ENCODE measurements around the gene SYNPO.
A peak's percentile ranks its signal among the peaks of the same experiment; 100 is the strongest.

Gene SYNPO

GRCh38 chr5:150593996-150594395 is 46.5 kb upstream of the SYNPO start:
- peaks cover 20% of the 10 kb centered on the region for H3K79me2 ChIP-seq (ENCODE audit: control insufficient read depth, insufficient read depth, low read length, poor library complexity)
- H3K18ac ChIP-seq (ENCODE audit: low read length), result peak overlapping the region; percentile 43
- peak overlapping the region; percentile 99 for H4K91ac ChIP-seq (ENCODE audit: low read depth, low read length)
- peak overlapping the region; percentile 98 for H2BK12ac ChIP-seq (ENCODE audit: low read length)
- H4K12ac ChIP-seq (ENCODE audit: low read depth, low read length), result no peak overlapping the region
- H3K27me3 ChIP-seq (ENCODE audit: insufficient read depth, low read length), result no peaks in the 10 kb centered on the region
- H3K4ac ChIP-seq (ENCODE audit: low read depth, low read length), result peak overlapping the region; percentile 61
- no peak overlapping the region for H3K4me3 ChIP-seq (ENCODE audit: low read depth, low read length)
- peak overlapping the region; percentile 89 for H3K27ac ChIP-seq (ENCODE audit: low read depth, low read length)
- DNase-seq, result no peak
- peak overlapping the region; percentile 86 for H3K14ac ChIP-seq (ENCODE audit: low read length)
- H3K4me2 ChIP-seq (ENCODE audit: low read length), result no peak overlapping the region
- H3K36me3 ChIP-seq (ENCODE audit: control insufficient read depth in 1 of 2, insufficient read depth in 2 of 2, low read length in 2 of 2), result no peaks in the 10 kb centered on the region
- peak overlapping the region; percentile 97 for H2AK5ac ChIP-seq (ENCODE audit: low read length)
- H2BK5ac ChIP-seq (ENCODE audit: low read depth, low read length, poor library complexity), result peak overlapping the region; percentile 98
- H3K9me3 ChIP-seq (ENCODE audit: insufficient read depth, low read depth, low read length), result no peaks in the 10 kb centered on the region
- H3K23ac ChIP-seq (ENCODE audit: low read length), result no peak overlapping the region
- H2BK120ac ChIP-seq (ENCODE audit: insufficient read depth, low read length, poor library complexity), result peak overlapping the region; percentile 97
- peak overlapping the region; percentile 46 for H2AFZ ChIP-seq (ENCODE audit: insufficient read depth, low read length, poor library complexity)
- no peak overlapping the region for H3K9ac ChIP-seq (ENCODE audit: low read length)
- WGBS (ENCODE audit: extremely low coverage, insufficient coverage, insufficient read length), result no CpG with 5 or more reads among the region's 7 CpGs
- H4K8ac ChIP-seq (ENCODE audit: low read depth, low read length), result peak overlapping the region; percentile 66
- peaks cover 56 to 71% of the 10 kb centered on the region in 2 experiments for H3K4me1 ChIP-seq (ENCODE audit: control insufficient read depth in 1 of 2, insufficient read depth in 2 of 2, low read length in 2 of 2)
- peaks cover 71% of the 10 kb centered on the region for H3K79me1 ChIP-seq (ENCODE audit: low read length)

GRCh38 chr5:150595466-150596031 is 44.9 kb upstream of the SYNPO start:
- peaks cover 63% of the 10 kb centered on the region for H3K79me1 ChIP-seq (ENCODE audit: low read length)
- H4K91ac ChIP-seq (ENCODE audit: low read depth, low read length), result peak overlapping the region; percentile 99
- H3K14ac ChIP-seq (ENCODE audit: low read length), result peak overlapping the region; percentile 88
- H3K4me1 ChIP-seq (ENCODE audit: control insufficient read depth in 1 of 2, insufficient read depth in 2 of 2, low read length in 2 of 2), result peaks cover 47 to 59% of the 10 kb centered on the region in 2 experiments
- no peaks in the 10 kb centered on the region for H3K9me3 ChIP-seq (ENCODE audit: insufficient read depth, low read depth, low read length)
- H3K27ac ChIP-seq (ENCODE audit: low read depth, low read length), result peak overlapping the region; percentile 91
- peaks cover 15% of the 10 kb centered on the region for H3K79me2 ChIP-seq (ENCODE audit: control insufficient read depth, insufficient read depth, low read length, poor library complexity)
- peak overlapping the region; percentile 98 for H2BK5ac ChIP-seq (ENCODE audit: low read depth, low read length, poor library complexity)
- peak overlapping the region; percentile 74 for H4K12ac ChIP-seq (ENCODE audit: low read depth, low read length)
- H3K4ac ChIP-seq (ENCODE audit: low read depth, low read length), result peak overlapping the region; percentile 94
- H3K36me3 ChIP-seq (ENCODE audit: control insufficient read depth in 1 of 2, insufficient read depth in 2 of 2, low read length in 2 of 2), result no peaks in the 10 kb centered on the region
- peak overlapping the region; percentile 88 for H4K8ac ChIP-seq (ENCODE audit: low read depth, low read length)
- no peak overlapping the region for H3K9ac ChIP-seq (ENCODE audit: low read length)
- peak overlapping the region; percentile 97 for H2BK120ac ChIP-seq (ENCODE audit: insufficient read depth, low read length, poor library complexity)
- no peaks in the 10 kb centered on the region for H3K27me3 ChIP-seq (ENCODE audit: insufficient read depth, low read length)
- WGBS (ENCODE audit: extremely low coverage, insufficient coverage, insufficient read length), result no CpG with 5 or more reads among the region's 12 CpGs
- H3K23ac ChIP-seq (ENCODE audit: low read length), result no peak overlapping the region
- peak overlapping the region; percentile 85 for H2AK5ac ChIP-seq (ENCODE audit: low read length)
- H3K18ac ChIP-seq (ENCODE audit: low read length), result peak overlapping the region; percentile 90
- H2BK12ac ChIP-seq (ENCODE audit: low read length), result peak overlapping the region; percentile 93
- peak; percentile 15 to 55 for DNase-seq
- H3K4me2 ChIP-seq (ENCODE audit: low read length), result peak overlapping the region; percentile 23
- H2AFZ ChIP-seq (ENCODE audit: insufficient read depth, low read length, poor library complexity), result peak overlapping the region; percentile 64
- no peak overlapping the region for H3K4me3 ChIP-seq (ENCODE audit: low read depth, low read length)

GRCh38 chr5:150596313-150596712 is 44.1 kb upstream of the SYNPO start:
- H2BK120ac ChIP-seq (ENCODE audit: insufficient read depth, low read length, poor library complexity), result peak overlapping the region; percentile 94
- no CpG with 5 or more reads among the region's 9 CpGs for WGBS (ENCODE audit: extremely low coverage, insufficient coverage, insufficient read length)
- H3K9ac ChIP-seq (ENCODE audit: low read length), result no peak overlapping the region
- peak overlapping the region; percentile 94 for H2BK5ac ChIP-seq (ENCODE audit: low read depth, low read length, poor library complexity)
- no peak overlapping the region for H3K4me3 ChIP-seq (ENCODE audit: low read depth, low read length)
- no peaks in the 10 kb centered on the region for H3K36me3 ChIP-seq (ENCODE audit: control insufficient read depth in 1 of 2, insufficient read depth in 2 of 2, low read length in 2 of 2)
- H3K79me1 ChIP-seq (ENCODE audit: low read length), result peaks cover 56% of the 10 kb centered on the region
- H3K9me3 ChIP-seq (ENCODE audit: insufficient read depth, low read depth, low read length), result no peaks in the 10 kb centered on the region
- H3K4me2 ChIP-seq (ENCODE audit: low read length), result peak overlapping the region; percentile 11
- peak overlapping the region; percentile 89 for H2AK5ac ChIP-seq (ENCODE audit: low read length)
- peak overlapping the region; percentile 74 for H4K12ac ChIP-seq (ENCODE audit: low read depth, low read length)
- peak overlapping the region; percentile 62 for H3K18ac ChIP-seq (ENCODE audit: low read length)
- DNase-seq, result peak in 1 of 2 donors; percentile 23
- H3K27me3 ChIP-seq (ENCODE audit: insufficient read depth, low read length), result no peaks in the 10 kb centered on the region
- H3K79me2 ChIP-seq (ENCODE audit: control insufficient read depth, insufficient read depth, low read length, poor library complexity), result peaks cover 15% of the 10 kb centered on the region
- peak overlapping the region; percentile 80 for H3K14ac ChIP-seq (ENCODE audit: low read length)
- peak overlapping the region; percentile 94 for H4K91ac ChIP-seq (ENCODE audit: low read depth, low read length)
- peak overlapping the region; percentile 57 for H3K4ac ChIP-seq (ENCODE audit: low read depth, low read length)
- peak overlapping the region; percentile 40 for H2AFZ ChIP-seq (ENCODE audit: insufficient read depth, low read length, poor library complexity)
- H2BK12ac ChIP-seq (ENCODE audit: low read length), result peak overlapping the region; percentile 92
- H3K23ac ChIP-seq (ENCODE audit: low read length), result no peak overlapping the region
- H3K4me1 ChIP-seq (ENCODE audit: control insufficient read depth in 1 of 2, insufficient read depth in 2 of 2, low read length in 2 of 2), result peaks cover 40 to 51% of the 10 kb centered on the region in 2 experiments
- H3K27ac ChIP-seq (ENCODE audit: low read depth, low read length), result peak overlapping the region; percentile 91
- peak overlapping the region; percentile 67 for H4K8ac ChIP-seq (ENCODE audit: low read depth, low read length)

GRCh38 chr5:150596826-150597225 is 43.6 kb upstream of the SYNPO start:
- no CpG with 5 or more reads among the region's 3 CpGs for WGBS (ENCODE audit: extremely low coverage, insufficient coverage, insufficient read length)
- peaks cover 39 to 50% of the 10 kb centered on the region in 2 experiments for H3K4me1 ChIP-seq (ENCODE audit: control insufficient read depth in 1 of 2, insufficient read depth in 2 of 2, low read length in 2 of 2)
- no peak overlapping the region for H2AFZ ChIP-seq (ENCODE audit: insufficient read depth, low read length, poor library complexity)
- peaks cover 55% of the 10 kb centered on the region for H3K79me1 ChIP-seq (ENCODE audit: low read length)
- no peaks in the 10 kb centered on the region for H3K9me3 ChIP-seq (ENCODE audit: insufficient read depth, low read depth, low read length)
- no peak overlapping the region for H3K23ac ChIP-seq (ENCODE audit: low read length)
- H3K4ac ChIP-seq (ENCODE audit: low read depth, low read length), result peak overlapping the region; percentile 32
- H3K79me2 ChIP-seq (ENCODE audit: control insufficient read depth, insufficient read depth, low read length, poor library complexity), result peaks cover 15% of the 10 kb centered on the region
- peak overlapping the region; percentile 91 for H3K27ac ChIP-seq (ENCODE audit: low read depth, low read length)
- no peak overlapping the region for H3K4me3 ChIP-seq (ENCODE audit: low read depth, low read length)
- no peaks in the 10 kb centered on the region for H3K27me3 ChIP-seq (ENCODE audit: insufficient read depth, low read length)
- peak overlapping the region; percentile 94 for H2BK5ac ChIP-seq (ENCODE audit: low read depth, low read length, poor library complexity)
- H3K9ac ChIP-seq (ENCODE audit: low read length), result no peak overlapping the region
- H4K12ac ChIP-seq (ENCODE audit: low read depth, low read length), result no peak overlapping the region
- H2AK5ac ChIP-seq (ENCODE audit: low read length), result peak overlapping the region; percentile 89
- no peak overlapping the region for H3K4me2 ChIP-seq (ENCODE audit: low read length)
- H3K18ac ChIP-seq (ENCODE audit: low read length), result peak overlapping the region; percentile 62
- peak overlapping the region; percentile 52 for H4K8ac ChIP-seq (ENCODE audit: low read depth, low read length)
- H4K91ac ChIP-seq (ENCODE audit: low read depth, low read length), result peak overlapping the region; percentile 94
- peak overlapping the region; percentile 80 for H3K14ac ChIP-seq (ENCODE audit: low read length)
- H2BK12ac ChIP-seq (ENCODE audit: low read length), result peak overlapping the region; percentile 92
- no peak for DNase-seq
- H2BK120ac ChIP-seq (ENCODE audit: insufficient read depth, low read length, poor library complexity), result peak overlapping the region; percentile 94
- H3K36me3 ChIP-seq (ENCODE audit: control insufficient read depth in 1 of 2, insufficient read depth in 2 of 2, low read length in 2 of 2), result no peaks in the 10 kb centered on the region

Measured in trophoblast cell (in vitro differentiated cells and primary cell).